ENCODE data around the gene KANK2. TPM values are rescaled to one million over a fixed set of nuclear protein-coding genes. Genes with fewer than 3 reads are reported as not detected.

KANK2 gene
- total and polyA plus RNA-seq, 2 of the 8 experiments (the other 6 are each of a cell fraction or from before 2014, with no cell fraction given) = 25.2 to 42.3 TPM

- TF ChIP-seq USF2 (IDR thresholded peaks at IDR 0.05; ENCODE audit: low read length) (no peak), SAP30 (IDR thresholded peaks at IDR 0.05; ENCODE audit: insufficient read depth, insufficient replicate concordance, low read length) (no peak), ASH2L (IDR thresholded peaks at IDR 0.05; ENCODE audit: low read length) (no peak), CHD2 (IDR thresholded peaks at IDR 0.05; ENCODE audit: low read length) (no peak), FOSL1 (IDR thresholded peaks at IDR 0.05; ENCODE audit: insufficient read depth, low read depth, low read length) (no peak), SUZ12 (IDR thresholded peaks at IDR 0.05; ENCODE audit: low read length) (no peak), NANOG (IDR thresholded peaks at IDR 0.05; ENCODE audit: insufficient read depth, low read depth, low read length, poor library complexity, severe bottlenecking) (no peak)
Observed at GRCh38 chr19:11115042-11115441, 82.3 kb downstream of the KANK2 start (continued).

Other genes starting within 250 kb of the KANK2 start
- gene SMARCA4, start 236.5 kb downstream of the KANK2 start, total RNA-seq (2021; fragmentation: NEBNext Ultra II Directional; extraction: Animal tissue kit (Norgen Biotek cat#: 25700)) = 263 TPM in 2 replicates
- 86.4 and 137 TPM in 2 replicates for gene SMARCA4, start 236.5 kb downstream of the KANK2 start, polyA plus RNA-seq (2011; rRNA removed)
- gene LDLR, start 108.1 kb downstream of the KANK2 start, total RNA-seq (2021; fragmentation: NEBNext Ultra II Directional; extraction: Animal tissue kit (Norgen Biotek cat#: 25700)) = 118 and 119 TPM in 2 replicates
- gene LDLR, start 108.1 kb downstream of the KANK2 start, polyA plus RNA-seq (2011; rRNA removed) = 70.1 and 85.9 TPM in 2 replicates
- gene SPC24, start 41.8 kb downstream of the KANK2 start, total RNA-seq (2021; fragmentation: NEBNext Ultra II Directional; extraction: Animal tissue kit (Norgen Biotek cat#: 25700)) = 42.4 and 49.9 TPM in 2 replicates
- 17.7 and 18.0 TPM in 2 replicates for gene SPC24, start 41.8 kb downstream of the KANK2 start, polyA plus RNA-seq (2011; rRNA removed)
- gene ANGPTL8, start 42.1 kb upstream of the KANK2 start, total RNA-seq (2021; fragmentation: NEBNext Ultra II Directional; extraction: Animal tissue kit (Norgen Biotek cat#: 25700)) = not detected in 2 replicates
- gene ANGPTL8, start 42.1 kb upstream of the KANK2 start, polyA plus RNA-seq (2011; rRNA removed) = not detected in 2 replicates
- 44.1 and 54.7 TPM in 2 replicates for gene DOCK6, start 65.0 kb upstream of the KANK2 start, total RNA-seq (2021; fragmentation: NEBNext Ultra II Directional; extraction: Animal tissue kit (Norgen Biotek cat#: 25700))
- 25.5 and 48.4 TPM in 2 replicates for gene DOCK6, start 65.0 kb upstream of the KANK2 start, polyA plus RNA-seq (2011; rRNA removed)
- not detected in 2 replicates for gene TSPAN16, start 98.6 kb upstream of the KANK2 start, total RNA-seq (2021; fragmentation: NEBNext Ultra II Directional; extraction: Animal tissue kit (Norgen Biotek cat#: 25700))
- not detected in 2 replicates for gene TSPAN16, start 98.6 kb upstream of the KANK2 start, polyA plus RNA-seq (2011; rRNA removed)
- 23.8 and 24.4 TPM in 2 replicates for gene RAB3D, start 142.1 kb upstream of the KANK2 start, total RNA-seq (2021; fragmentation: NEBNext Ultra II Directional; extraction: Animal tissue kit (Norgen Biotek cat#: 25700))
- 17.8 and 23.3 TPM in 2 replicates for gene RAB3D, start 142.1 kb upstream of the KANK2 start, polyA plus RNA-seq (2011; rRNA removed)
- 73.5 and 78.2 TPM in 2 replicates for gene TMEM205, start 148.7 kb upstream of the KANK2 start, total RNA-seq (2021; fragmentation: NEBNext Ultra II Directional; extraction: Animal tissue kit (Norgen Biotek cat#: 25700))
- 423 and 441 TPM in 2 replicates for gene TMEM205, start 148.7 kb upstream of the KANK2 start, polyA plus RNA-seq (2011; rRNA removed)
- 4.0 and 5.5 TPM in 2 replicates for gene CCDC159, start 149.0 kb upstream of the KANK2 start, total RNA-seq (2021; fragmentation: NEBNext Ultra II Directional; extraction: Animal tissue kit (Norgen Biotek cat#: 25700))
- gene CCDC159, start 149.0 kb upstream of the KANK2 start, polyA plus RNA-seq (2011; rRNA removed) = 5.4 and 7.1 TPM in 2 replicates
- gene PLPPR2, start 157.9 kb upstream of the KANK2 start, total RNA-seq (2021; fragmentation: NEBNext Ultra II Directional; extraction: Animal tissue kit (Norgen Biotek cat#: 25700)) = 9.5 and 11.7 TPM in 2 replicates
- gene PLPPR2, start 157.9 kb upstream of the KANK2 start, polyA plus RNA-seq (2011; rRNA removed) = 7.2 and 14.9 TPM in 2 replicates
- 3.1 and 3.2 TPM in 2 replicates for gene SWSAP1, start 177.1 kb upstream of the KANK2 start, total RNA-seq (2021; fragmentation: NEBNext Ultra II Directional; extraction: Animal tissue kit (Norgen Biotek cat#: 25700))
- 5.1 and 5.2 TPM in 2 replicates for gene SWSAP1, start 177.1 kb upstream of the KANK2 start, polyA plus RNA-seq (2011; rRNA removed)
- gene EPOR, start 186.8 kb upstream of the KANK2 start, total RNA-seq (2021; fragmentation: NEBNext Ultra II Directional; extraction: Animal tissue kit (Norgen Biotek cat#: 25700)) = 13.1 and 13.9 TPM in 2 replicates
- 23.4 and 32.3 TPM in 2 replicates for gene EPOR, start 186.8 kb upstream of the KANK2 start, polyA plus RNA-seq (2011; rRNA removed)
- 40.9 and 47.8 TPM in 2 replicates for gene RGL3, start 221.8 kb upstream of the KANK2 start, total RNA-seq (2021; fragmentation: NEBNext Ultra II Directional; extraction: Animal tissue kit (Norgen Biotek cat#: 25700))
- 36.9 and 78.7 TPM in 2 replicates for gene RGL3, start 221.8 kb upstream of the KANK2 start, polyA plus RNA-seq (2011; rRNA removed)
- gene ODAD3, start 237.6 kb upstream of the KANK2 start, total RNA-seq (2021; fragmentation: NEBNext Ultra II Directional; extraction: Animal tissue kit (Norgen Biotek cat#: 25700)) = 1.6 and 2.2 TPM in 2 replicates
- 2.1 and 4.4 TPM in 2 replicates for gene ODAD3, start 237.6 kb upstream of the KANK2 start, polyA plus RNA-seq (2011; rRNA removed)
- gene PRKCSH, start 238.1 kb upstream of the KANK2 start, total RNA-seq (2021; fragmentation: NEBNext Ultra II Directional; extraction: Animal tissue kit (Norgen Biotek cat#: 25700)) = 337 and 341 TPM in 2 replicates
- 97.2 and 267 TPM in 2 replicates for gene PRKCSH, start 238.1 kb upstream of the KANK2 start, polyA plus RNA-seq (2011; rRNA removed)

Data from H1 (cell line).